SU-DHL-6 (cell line): ENCODE data around the gene ZC3H7A.
A peak's percentile ranks its signal among the peaks of the same experiment; 100 is the strongest.

Experiments used
- H2AFZ ChIP-seq: fragments of 200-600 bp; sonication (generic); 2 replicates; pipeline ENCODE4 v1.6.1; 2014; ENCODE audit warnings: low read depth, mild to moderate bottlenecking, moderate library complexity, mixed read lengths, antibody characterized with exemption, low read length; ENCODE audit not compliant: severe bottlenecking
- H3F3A ChIP-seq: fragments of 200-600 bp; shearing (Covaris generic); 2 replicates; pipeline ENCODE4 v1.6.0; 2016; ENCODE audit warnings: antibody characterized with exemption, mild to moderate bottlenecking; ENCODE audit not compliant: insufficient read depth
- H3K27ac ChIP-seq: fragments of 200-600 bp; sonication (generic); 2 replicates; pipeline ENCODE4 v1.5.1; 2016; ENCODE audit warnings: low read depth, mild to moderate bottlenecking, low read length, moderate library complexity, mixed read lengths
- H3K27me3 ChIP-seq: fragments of 200-600 bp; sonication (generic), shearing (Covaris generic); 2 replicates; pipeline ENCODE4 v1.6.0; 2014; ENCODE audit warnings: mild to moderate bottlenecking, low read length
- H3K36me3 ChIP-seq: fragments of 200-600 bp; sonication (generic); 2 replicates; pipeline ENCODE4 v1.6.1; 2014; ENCODE audit warnings: mild to moderate bottlenecking, low read length, mixed read lengths
- H3K4me2 ChIP-seq: fragments of 300-600, 200-600 bp; shearing (Covaris generic), sonication (generic); 2 replicates; pipeline ENCODE4 v1.6.0; 2014; ENCODE audit warnings: low read length, low read depth, mild to moderate bottlenecking; ENCODE audit not compliant: poor library complexity, severe bottlenecking
- H3K4me3 ChIP-seq: fragments of 200-600 bp; sonication (generic); 2 replicates; pipeline ENCODE4 v1.5.1; 2014; ENCODE audit warnings: antibody characterized with exemption, low read length, mild to moderate bottlenecking, mixed read lengths; ENCODE audit not compliant: insufficient read depth, poor library complexity, severe bottlenecking
- H3K79me2 ChIP-seq: fragments of 200-600 bp; sonication (generic); 2 replicates; pipeline ENCODE4 v1.6.1; 2014; ENCODE audit warnings: mild to moderate bottlenecking, low read length, moderate library complexity; ENCODE audit not compliant: insufficient read depth
- H3K9ac ChIP-seq: fragments of 200-600 bp; sonication (generic); 2 replicates; pipeline ENCODE4 v1.7.0; 2014; ENCODE audit warnings: mild to moderate bottlenecking, low read length
- H3K9me2 ChIP-seq: fragments of 200-600 bp; sonication (generic); replicated peaks from 2 replicates; pipeline ENCODE4 v1.6.1; 2014; ENCODE audit warnings: low read length; ENCODE audit not compliant: insufficient read depth
- H3K9me3 ChIP-seq: fragments of 200-600 bp; sonication (generic); 2 replicates; pipeline ENCODE4 v1.6.1; 2014; ENCODE audit warnings: low read length, mixed read lengths; ENCODE audit not compliant: insufficient read depth
- H4K20me1 ChIP-seq: fragments of 200-600 bp; sonication (generic); 2 replicates; pipeline ENCODE4 v1.6.1; 2014; ENCODE audit warnings: low read depth, mild to moderate bottlenecking, antibody characterized with exemption, low read length, moderate library complexity, mixed read lengths
- EZH2phosphoT487 ChIP-seq: fragments of 200-600 bp; sonication (generic), shearing (Covaris generic); conservative IDR thresholded peaks from 2 replicates; pipeline ENCODE4 v1.6.1; 2018; ENCODE audit warnings: mild to moderate bottlenecking, antibody characterized with exemption, low read length, moderate library complexity, mixed read lengths
- TF ChIP-seq, protein P1 (sequence below): fragments of 200-600 bp; sonication (generic); IDR thresholded peaks from one replicate; pipeline ENCODE4 v1.5.1; 2017; ENCODE audit warnings: antibody characterized with exemption, mild to moderate bottlenecking, low read length, moderate library complexity; ENCODE audit not compliant: insufficient read depth, poor library complexity, severe bottlenecking

The ZC3H7A gene

DNA sequence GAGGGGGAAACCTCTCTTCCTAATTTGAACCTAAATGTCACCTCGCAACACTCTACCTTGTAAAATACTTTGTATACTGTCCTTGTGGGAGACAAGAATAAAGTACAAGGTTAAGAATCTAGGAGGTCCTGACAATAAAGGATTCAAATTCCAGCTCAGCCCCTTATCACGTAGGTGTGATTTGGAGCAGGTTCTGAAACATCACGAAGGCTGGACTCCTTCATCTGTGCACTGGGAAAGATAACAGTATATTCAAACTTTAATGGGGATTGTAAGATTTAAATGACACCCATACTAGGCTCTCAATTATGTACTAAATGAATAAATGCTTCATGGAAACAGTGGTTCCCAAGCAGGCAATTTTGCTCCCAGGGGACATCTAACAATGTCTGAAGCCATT, 56.5 kb downstream of the ZC3H7A start:
- H4K20me1 ChIP-seq, result no peaks in the 10 kb centered on the region; the same call in 1 of the 2 replicates
- peak overlapping the region; percentile 76 for H3K4me2 ChIP-seq
- peak overlapping the region; percentile 91 for H3K9ac ChIP-seq
- no peak for TF ChIP-seq EZH2phosphoT487
- TF ChIP-seq, protein P1, sequence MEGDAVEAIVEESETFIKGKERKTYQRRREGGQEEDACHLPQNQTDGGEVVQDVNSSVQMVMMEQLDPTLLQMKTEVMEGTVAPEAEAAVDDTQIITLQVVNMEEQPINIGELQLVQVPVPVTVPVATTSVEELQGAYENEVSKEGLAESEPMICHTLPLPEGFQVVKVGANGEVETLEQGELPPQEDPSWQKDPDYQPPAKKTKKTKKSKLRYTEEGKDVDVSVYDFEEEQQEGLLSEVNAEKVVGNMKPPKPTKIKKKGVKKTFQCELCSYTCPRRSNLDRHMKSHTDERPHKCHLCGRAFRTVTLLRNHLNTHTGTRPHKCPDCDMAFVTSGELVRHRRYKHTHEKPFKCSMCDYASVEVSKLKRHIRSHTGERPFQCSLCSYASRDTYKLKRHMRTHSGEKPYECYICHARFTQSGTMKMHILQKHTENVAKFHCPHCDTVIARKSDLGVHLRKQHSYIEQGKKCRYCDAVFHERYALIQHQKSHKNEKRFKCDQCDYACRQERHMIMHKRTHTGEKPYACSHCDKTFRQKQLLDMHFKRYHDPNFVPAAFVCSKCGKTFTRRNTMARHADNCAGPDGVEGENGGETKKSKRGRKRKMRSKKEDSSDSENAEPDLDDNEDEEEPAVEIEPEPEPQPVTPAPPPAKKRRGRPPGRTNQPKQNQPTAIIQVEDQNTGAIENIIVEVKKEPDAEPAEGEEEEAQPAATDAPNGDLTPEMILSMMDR, result no peak
- peaks cover 23% of the 10 kb centered on the region for H3F3A ChIP-seq
- H3K9me2 ChIP-seq, result no peaks in the 10 kb centered on the region
- H3K36me3 ChIP-seq, result peaks cover 6% of the 10 kb centered on the region; the same call in 1 of the 2 replicates
- no peaks in the 10 kb centered on the region for H3K27me3 ChIP-seq
- H2AFZ ChIP-seq, result no peak overlapping the region
- H3K79me2 ChIP-seq, result peaks cover 67% of the 10 kb centered on the region
- H3K4me3 ChIP-seq, result peak overlapping the region; percentile 87
- peak overlapping the region; percentile 79 for H3K27ac ChIP-seq
- no peaks in the 10 kb centered on the region for H3K9me3 ChIP-seq

DNA sequence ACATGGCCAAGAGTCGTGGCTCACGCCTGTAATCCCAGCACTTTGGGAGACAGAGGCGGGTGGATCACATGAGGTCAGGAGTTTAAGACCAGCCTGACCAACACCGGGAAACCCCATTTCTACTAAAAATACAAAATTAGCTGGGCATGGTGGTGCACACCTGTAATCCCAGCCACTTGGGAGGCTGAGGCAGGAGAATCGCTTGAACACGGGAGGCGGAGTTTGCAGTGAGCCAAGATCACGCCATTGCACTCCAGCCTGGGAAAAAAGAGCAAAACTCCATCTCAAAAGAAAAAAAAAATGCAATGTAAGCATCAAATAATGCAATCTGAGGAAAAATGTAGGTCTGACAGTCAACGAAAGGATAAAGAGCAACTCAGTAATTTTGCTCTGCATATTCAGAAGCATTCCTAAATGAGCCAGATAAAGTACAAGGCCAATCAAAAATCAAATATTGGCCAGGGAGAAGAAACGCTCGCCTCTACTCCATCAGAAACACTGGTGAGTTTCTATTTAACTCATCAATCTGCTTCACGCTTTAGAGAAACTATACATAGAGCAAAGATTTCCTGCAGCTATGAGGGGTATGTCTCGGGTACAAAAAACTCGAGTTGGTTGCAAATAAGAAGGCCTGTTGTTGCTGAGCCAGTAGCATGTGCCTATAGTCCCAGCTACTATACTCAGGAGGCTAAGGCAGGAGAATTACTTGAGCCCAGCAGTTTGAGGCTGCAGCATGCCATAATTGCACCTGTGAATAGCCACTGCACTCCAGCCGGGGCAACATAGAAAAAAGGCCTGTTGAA, 58.1 kb downstream of the ZC3H7A start:
- TF ChIP-seq, protein P1, result no peak
- no peak for TF ChIP-seq EZH2phosphoT487
- H3K4me2 ChIP-seq, result peak overlapping the region; percentile 76
- H3K9me2 ChIP-seq, result no peaks in the 10 kb centered on the region
- peak overlapping the region; percentile 79 for H3K27ac ChIP-seq
- H3K27me3 ChIP-seq, result no peaks in the 10 kb centered on the region
- peaks cover 26% of the 10 kb centered on the region for H3F3A ChIP-seq
- peak overlapping the region; percentile 91; the same call in 1 of the 2 replicates for H3K9ac ChIP-seq
- H2AFZ ChIP-seq, result no peak overlapping the region
- no peaks in the 10 kb centered on the region; the same call in 1 of the 2 replicates for H4K20me1 ChIP-seq
- H3K79me2 ChIP-seq, result peaks cover 82% of the 10 kb centered on the region
- H3K36me3 ChIP-seq, result peaks cover 14% of the 10 kb centered on the region
- peak overlapping the region; percentile 9 for H3K4me3 ChIP-seq
- no peaks in the 10 kb centered on the region for H3K9me3 ChIP-seq

DNA sequence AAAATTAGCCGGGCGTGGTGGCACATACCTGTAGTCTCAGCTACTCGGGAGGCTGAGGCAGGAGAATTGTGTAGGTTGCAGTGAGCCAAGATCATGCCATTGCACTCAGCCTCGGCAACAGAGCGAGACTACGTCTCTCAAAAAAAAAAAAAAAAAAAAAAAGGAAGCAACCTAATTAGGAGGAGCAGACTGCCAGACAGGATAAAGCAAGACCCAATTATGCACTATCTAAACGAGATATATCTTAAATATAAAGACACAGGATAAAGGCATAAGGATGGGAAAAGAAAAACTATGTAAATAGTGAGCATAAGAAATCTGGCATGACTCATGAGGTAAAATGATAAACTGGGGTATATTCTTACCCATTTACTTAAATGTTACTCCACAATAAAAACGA, 59.3 kb downstream of the ZC3H7A start:
- H3K36me3 ChIP-seq, result peaks cover 21% of the 10 kb centered on the region
- TF ChIP-seq EZH2phosphoT487, result no peak
- TF ChIP-seq, protein P1, result no peak
- peaks cover 82% of the 10 kb centered on the region for H3K79me2 ChIP-seq
- H3K4me3 ChIP-seq, result no peak overlapping the region
- peaks cover 22% of the 10 kb centered on the region; the same call in 1 of the 2 replicates for H3F3A ChIP-seq
- peak overlapping the region; percentile 79 for H3K27ac ChIP-seq
- no peaks in the 10 kb centered on the region for H3K9me3 ChIP-seq
- H3K9me2 ChIP-seq, result no peaks in the 10 kb centered on the region
- H3K4me2 ChIP-seq, result peak overlapping the region; percentile 76
- H3K27me3 ChIP-seq, result no peaks in the 10 kb centered on the region
- peak overlapping the region; percentile 6; the same call in 1 of the 2 replicates for H3K9ac ChIP-seq
- H2AFZ ChIP-seq, result no peak overlapping the region
- no peaks in the 10 kb centered on the region; the same call in 1 of the 2 replicates for H4K20me1 ChIP-seq
